Transverse colon (tissue), 4 donors: ENCODE data around the gene MEGF8.

ENCODE experiments used
- EP300 ChIP-seq: sonication (generic); formaldehyde crosslinking; IDR thresholded peaks from one replicate; pipeline ENCODE4 v1.6.1; 2017; ENCODE audit warnings: antibody characterized with exemption, low read depth
- POLR2A ChIP-seq: fragments of 450-650 bp; IDR thresholded peaks from one replicate; pipeline ENCODE4 v1.6.1; 2016; ENCODE audit warnings: antibody characterized with exemption, mild to moderate bottlenecking, moderate library complexity
- POLR2AphosphoS5 ChIP-seq, 3 donors: sonication (generic); formaldehyde crosslinking; IDR thresholded peaks; one replicate each; pipeline ENCODE4 v1.6.1; 2016; ENCODE audit warnings: antibody characterized with exemption in 3 of 3
- TF ChIP-seq, protein P1 (sequence below), 5 experiments: fragments of 200-600 bp in 3 of 5; fragments of 450-650 bp in 2 of 5; sonication (generic) in 3 of 5; IDR thresholded peaks; 1 replicate in 2 of 5; 2 replicates in 3 of 5; pipeline ENCODE4 v1.5.1; 2016 to 2017; ENCODE audit warnings: antibody characterized with exemption in 5 of 5, inconsistent platforms in 3 of 5, mild to moderate bottlenecking in 2 of 5, moderate library complexity in 1 of 5

DNA sequence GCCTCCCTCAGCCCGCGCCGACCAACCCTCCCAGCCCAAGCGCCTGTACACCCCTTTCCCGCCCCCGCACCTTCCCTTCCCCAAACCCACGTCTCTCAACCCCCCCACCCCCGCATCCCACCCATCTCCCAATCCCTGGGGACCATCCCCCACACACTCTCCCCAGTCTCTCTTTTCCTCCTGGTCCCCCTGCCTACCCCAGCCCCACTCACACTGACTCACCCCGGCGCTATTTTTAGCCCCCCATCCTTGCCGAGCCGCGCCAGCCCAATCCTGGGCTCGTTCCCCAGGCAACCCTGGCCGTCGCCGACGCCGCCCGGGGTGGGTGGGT is 44.7 kb upstream of the MEGF8 start:
- TF ChIP-seq, protein P1, sequence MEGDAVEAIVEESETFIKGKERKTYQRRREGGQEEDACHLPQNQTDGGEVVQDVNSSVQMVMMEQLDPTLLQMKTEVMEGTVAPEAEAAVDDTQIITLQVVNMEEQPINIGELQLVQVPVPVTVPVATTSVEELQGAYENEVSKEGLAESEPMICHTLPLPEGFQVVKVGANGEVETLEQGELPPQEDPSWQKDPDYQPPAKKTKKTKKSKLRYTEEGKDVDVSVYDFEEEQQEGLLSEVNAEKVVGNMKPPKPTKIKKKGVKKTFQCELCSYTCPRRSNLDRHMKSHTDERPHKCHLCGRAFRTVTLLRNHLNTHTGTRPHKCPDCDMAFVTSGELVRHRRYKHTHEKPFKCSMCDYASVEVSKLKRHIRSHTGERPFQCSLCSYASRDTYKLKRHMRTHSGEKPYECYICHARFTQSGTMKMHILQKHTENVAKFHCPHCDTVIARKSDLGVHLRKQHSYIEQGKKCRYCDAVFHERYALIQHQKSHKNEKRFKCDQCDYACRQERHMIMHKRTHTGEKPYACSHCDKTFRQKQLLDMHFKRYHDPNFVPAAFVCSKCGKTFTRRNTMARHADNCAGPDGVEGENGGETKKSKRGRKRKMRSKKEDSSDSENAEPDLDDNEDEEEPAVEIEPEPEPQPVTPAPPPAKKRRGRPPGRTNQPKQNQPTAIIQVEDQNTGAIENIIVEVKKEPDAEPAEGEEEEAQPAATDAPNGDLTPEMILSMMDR (IDR thresholded peaks at IDR 0.05), result no peak
- TF ChIP-seq EP300, result no peak
- TF ChIP-seq POLR2AphosphoS5 (IDR thresholded peaks at IDR 0.05), result no peak
- no peak for TF ChIP-seq POLR2A
